NOMO-1 (cell line): Measurements from ENCODE around the gene HEPN1.

Source experiments
- DNase-seq, 2 experiments: peaks; one replicate each; lab custom pipeline; 2025; ENCODE audit not compliant: unreplicated experiment in 2 of 2; lab: John Stamatoyannopoulos, UW

Gene HEPN1

GRCh38 chr11:124898711-124899110, 20.3 kb upstream of the HEPN1 start:
- no peak for DNase-seq

- DNase-seq: no peak
Observed at GRCh38 chr11:124899383-124900145, 19.5 kb upstream of the HEPN1 start.

- no peak for DNase-seq
Observed at GRCh38 chr11:124900464-124900863, 18.6 kb upstream of the HEPN1 start.

- no peak for DNase-seq
Observed at GRCh38 chr11:124902616-124903015, 16.4 kb upstream of the HEPN1 start.

GRCh38 chr11:124915541-124916369, 3.3 kb upstream of the HEPN1 start:
- DNase-seq: no peak

- no peak for DNase-seq
Observed at GRCh38 chr11:124916370-124916710, 2.7 kb upstream of the HEPN1 start.

GRCh38 chr11:124917115-124917637, 1.9 kb upstream of the HEPN1 start:
- no peak for DNase-seq

- DNase-seq: no peak
Observed at GRCh38 chr11:124919898-124920297, 848 bp downstream of the HEPN1 start.

GRCh38 chr11:124920356-124920755, 1.3 kb downstream of the HEPN1 start:
- DNase-seq: no peak

GRCh38 chr11:124920870-124921609, 2.0 kb downstream of the HEPN1 start:
- DNase-seq: no peak

- no peak for DNase-seq
Observed at GRCh38 chr11:124922831-124923230, 3.8 kb downstream of the HEPN1 start.

- DNase-seq: no peak
Observed at GRCh38 chr11:124923296-124923695, 4.2 kb downstream of the HEPN1 start.

GRCh38 chr11:124928942-124929665, 10.1 kb downstream of the HEPN1 start:
- DNase-seq: no peak

- DNase-seq: peak in 1 of 2 experiments; percentile 15
Observed at GRCh38 chr11:124930799-124931198, 11.7 kb downstream of the HEPN1 start.

GRCh38 chr11:124934862-124935547, 16.0 kb downstream of the HEPN1 start:
- DNase-seq: no peak

- DNase-seq: no peak
Observed at GRCh38 chr11:124935548-124936514, 16.8 kb downstream of the HEPN1 start, which contains the start of gene HEPACAM. Gene HEPACAM (minus strand): TSS chr11:124936047. CDS start chr11:124936006, 41 bp downstream.

GRCh38 chr11:124937336-124937935, 18.4 kb downstream of the HEPN1 start:
- DNase-seq: no peak

GRCh38 chr11:124938206-124938765, 19.2 kb downstream of the HEPN1 start:
- no peak for DNase-seq
